ENCODE measurements around the gene SLC25A21. TPM values are rescaled to one million over a fixed set of nuclear protein-coding genes. Genes with fewer than 3 reads are reported as not detected.

Gene SLC25A21
- total RNA-seq, 6 experiments from 2014 or later, result 0.09 to 0.37 (median 0.18) TPM; not detected in 1

DNA sequence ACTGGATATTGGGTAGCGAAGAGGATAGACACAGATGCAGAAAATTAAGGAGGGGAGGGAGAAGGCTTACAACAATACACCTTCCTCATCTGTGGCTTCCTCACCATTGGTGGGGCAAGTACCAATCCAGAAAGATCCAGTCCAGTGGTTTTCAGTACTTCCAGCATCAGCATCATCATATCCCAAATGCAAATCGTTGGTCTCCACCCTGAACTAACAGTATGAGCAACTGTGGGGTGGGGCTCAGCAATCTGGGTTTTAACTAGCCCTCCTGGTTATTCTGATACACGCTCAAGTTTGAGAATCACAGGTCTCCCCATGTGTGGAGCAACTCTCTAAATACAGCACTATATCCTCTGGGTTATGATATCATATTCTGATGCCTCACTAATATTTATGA is 317.0 kb downstream of the SLC25A21 start:
- Histone ChIP-seq H3K9me3 (no peaks in the 10 kb centered on the region), H3K4me3 (no peak overlapping the region), H3K27me3 (no peaks in the 10 kb centered on the region), H3K27ac (no peak overlapping the region), H3K4me1 (no peaks in the 10 kb centered on the region), H3K36me3 (no peaks in the 10 kb centered on the region)
- DNase-seq (no peak), ATAC-seq (no peak)
- intact Hi-C loops (cut with DNase I), result no loop called here
- WGBS (ENCODE audit: insufficient coverage, low coverage, low lambda C conversion rate, missing lambda C conversion rate), result 20% methylated on average over 2 of the region's 3 CpGs
- TF ChIP-seq, protein P1, sequence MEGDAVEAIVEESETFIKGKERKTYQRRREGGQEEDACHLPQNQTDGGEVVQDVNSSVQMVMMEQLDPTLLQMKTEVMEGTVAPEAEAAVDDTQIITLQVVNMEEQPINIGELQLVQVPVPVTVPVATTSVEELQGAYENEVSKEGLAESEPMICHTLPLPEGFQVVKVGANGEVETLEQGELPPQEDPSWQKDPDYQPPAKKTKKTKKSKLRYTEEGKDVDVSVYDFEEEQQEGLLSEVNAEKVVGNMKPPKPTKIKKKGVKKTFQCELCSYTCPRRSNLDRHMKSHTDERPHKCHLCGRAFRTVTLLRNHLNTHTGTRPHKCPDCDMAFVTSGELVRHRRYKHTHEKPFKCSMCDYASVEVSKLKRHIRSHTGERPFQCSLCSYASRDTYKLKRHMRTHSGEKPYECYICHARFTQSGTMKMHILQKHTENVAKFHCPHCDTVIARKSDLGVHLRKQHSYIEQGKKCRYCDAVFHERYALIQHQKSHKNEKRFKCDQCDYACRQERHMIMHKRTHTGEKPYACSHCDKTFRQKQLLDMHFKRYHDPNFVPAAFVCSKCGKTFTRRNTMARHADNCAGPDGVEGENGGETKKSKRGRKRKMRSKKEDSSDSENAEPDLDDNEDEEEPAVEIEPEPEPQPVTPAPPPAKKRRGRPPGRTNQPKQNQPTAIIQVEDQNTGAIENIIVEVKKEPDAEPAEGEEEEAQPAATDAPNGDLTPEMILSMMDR (IDR thresholded peaks at IDR 0.05), result no peak
- TF ChIP-seq POLR2A (IDR thresholded peaks at IDR 0.05), result no peak

DNA sequence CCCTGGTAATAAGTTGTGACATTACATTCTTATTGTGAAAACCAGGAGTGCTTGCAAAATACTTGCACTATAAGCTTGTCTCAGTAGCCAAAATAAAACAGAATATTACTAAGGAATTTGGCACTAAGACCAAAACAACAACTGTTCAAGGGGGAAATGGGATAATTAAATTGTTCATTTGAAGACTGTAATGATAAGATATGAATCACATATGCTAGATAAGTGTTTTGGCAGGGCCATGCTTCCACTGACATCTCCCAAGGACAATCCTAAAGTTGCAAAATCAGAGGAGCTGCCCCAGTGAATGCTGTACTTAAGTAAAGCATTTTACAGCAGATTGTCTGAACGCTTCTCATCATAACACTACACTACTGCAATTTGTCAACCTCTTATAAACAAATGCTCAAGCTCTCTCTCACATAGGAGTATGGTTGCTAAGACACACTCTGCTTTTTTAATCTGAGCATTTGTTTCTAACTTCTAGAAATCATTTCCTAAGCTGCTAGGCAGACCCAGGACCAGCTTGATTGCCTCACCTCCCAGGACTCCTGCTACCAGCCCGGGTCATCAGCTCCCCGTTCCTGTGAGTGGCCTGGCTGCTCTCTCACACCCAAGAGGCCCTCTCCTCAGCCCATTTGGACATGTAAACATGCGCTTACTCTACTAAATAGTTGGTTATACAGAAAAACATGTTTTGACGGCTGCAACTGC is 319.3 kb downstream of the SLC25A21 start:
- WGBS (ENCODE audit: insufficient coverage, low coverage, low lambda C conversion rate, missing lambda C conversion rate), result 26% methylated on average over 5 of the region's 5 CpGs
- no peak for DNase-seq
- Histone ChIP-seq H3K27ac (no peak overlapping the region), H3K9me3 (no peaks in the 10 kb centered on the region), H3K4me3 (no peak overlapping the region), H3K4me1 (no peaks in the 10 kb centered on the region), H3K27me3 (no peaks in the 10 kb centered on the region), H3K36me3 (no peaks in the 10 kb centered on the region)
- TF ChIP-seq, protein P1 (IDR thresholded peaks at IDR 0.05), result no peak
- no peak for TF ChIP-seq POLR2A (IDR thresholded peaks at IDR 0.05)
- no peak for ATAC-seq
- intact Hi-C loops (cut with DNase I), result no loop called here

DNA sequence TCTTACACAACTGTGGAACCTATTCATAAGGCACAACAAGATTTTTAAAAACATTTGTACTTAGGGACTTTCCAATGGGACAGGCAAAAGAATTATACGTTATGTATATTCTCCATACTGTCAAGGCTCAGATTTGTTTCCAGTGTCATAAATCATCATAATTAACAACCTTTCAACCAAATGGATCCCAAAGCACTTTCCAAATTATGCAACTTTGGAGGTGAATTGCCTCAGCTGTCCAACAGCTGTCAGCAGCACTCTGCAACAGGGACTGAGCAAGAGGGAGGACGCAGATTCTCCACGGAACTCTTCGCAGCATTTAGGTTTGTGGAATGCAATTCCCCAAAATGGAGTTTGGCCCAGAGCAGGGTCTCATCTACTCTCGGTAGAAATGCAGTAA is 324.2 kb downstream of the SLC25A21 start:
- Histone ChIP-seq H3K4me3 (no peak overlapping the region), H3K27ac (no peak overlapping the region), H3K27me3 (no peaks in the 10 kb centered on the region), H3K36me3 (no peaks in the 10 kb centered on the region), H3K4me1 (no peaks in the 10 kb centered on the region), H3K9me3 (no peaks in the 10 kb centered on the region)
- no peak for TF ChIP-seq POLR2A (IDR thresholded peaks at IDR 0.05)
- TF ChIP-seq, protein P1 (IDR thresholded peaks at IDR 0.05), result no peak
- ATAC-seq (no peak), DNase-seq (no peak)
- intact Hi-C loops (cut with DNase I), result no loop called here
- WGBS (ENCODE audit: insufficient coverage, low coverage, low lambda C conversion rate, missing lambda C conversion rate), result 88% methylated on average over 5 of the region's 5 CpGs

DNA sequence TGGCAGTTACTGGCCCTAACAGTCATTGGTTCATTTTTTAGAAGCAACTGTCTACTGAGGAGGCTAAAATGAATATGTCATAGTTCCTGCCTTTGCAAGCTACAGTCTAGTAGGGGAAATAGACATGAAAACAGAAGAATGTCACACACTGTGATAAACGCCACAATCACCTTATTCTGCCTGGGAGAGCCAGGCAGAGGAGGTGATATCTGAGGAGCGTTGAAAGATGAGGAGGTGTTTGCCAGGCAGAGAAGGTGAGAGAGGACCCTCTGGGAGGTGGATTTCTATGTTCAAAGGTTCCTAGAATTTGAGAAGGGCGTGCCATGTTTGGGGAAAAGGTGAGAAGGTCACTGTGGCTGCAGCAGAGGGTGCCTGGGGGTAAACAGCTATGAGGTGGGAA is 325.0 kb downstream of the SLC25A21 start:
- DNase-seq, result no peak
- 39% methylated on average over 3 of the region's 3 CpGs for WGBS (ENCODE audit: insufficient coverage, low coverage, low lambda C conversion rate, missing lambda C conversion rate)
- intact Hi-C loops (cut with DNase I), result no loop called here
- no peak for ATAC-seq
- Histone ChIP-seq H3K27me3 (no peaks in the 10 kb centered on the region), H3K36me3 (no peaks in the 10 kb centered on the region), H3K27ac (no peak overlapping the region), H3K9me3 (no peaks in the 10 kb centered on the region), H3K4me1 (no peaks in the 10 kb centered on the region), H3K4me3 (no peak overlapping the region)
- TF ChIP-seq, protein P1 (IDR thresholded peaks at IDR 0.05), result no peak
- TF ChIP-seq POLR2A (IDR thresholded peaks at IDR 0.05), result no peak
